HUES6 (cell line): ENCODE measurements around the gene STK32B.

ENCODE experiments used
- H3K27ac ChIP-seq: 2 replicates; pipeline ENCODE4 v1.7.0; 2013; ENCODE audit warnings: low read depth, mild to moderate bottlenecking, low read length, inconsistent platforms
- H3K27me3 ChIP-seq: 2 replicates; pipeline ENCODE4 v1.6.1; 2013; ENCODE audit warnings: low read length; ENCODE audit not compliant: control insufficient read depth, insufficient read depth
- H3K36me3 ChIP-seq: 2 replicates; pipeline ENCODE4 v1.6.1; 2013; ENCODE audit warnings: low read length; ENCODE audit not compliant: control insufficient read depth, insufficient read depth
- H3K4me1 ChIP-seq: 2 replicates; pipeline ENCODE4 v1.6.1; 2013; ENCODE audit warnings: low read length; ENCODE audit not compliant: control insufficient read depth, insufficient read depth
- H3K4me3 ChIP-seq: 2 replicates; pipeline ENCODE4 v1.5.1; 2013; ENCODE audit warnings: low read depth, low read length
- H3K9ac ChIP-seq: one replicate; pipeline ENCODE4 v1.6.1; 2013; ENCODE audit warnings: mild to moderate bottlenecking, low read length
- H3K9me3 ChIP-seq: 2 replicates; pipeline ENCODE4 v1.6.1; 2013; ENCODE audit warnings: low read depth, low read length; ENCODE audit not compliant: control insufficient read depth, insufficient read depth

Gene STK32B

GRCh38 chr4:5098176-5098575 is 46.9 kb downstream of the STK32B start:
- Histone ChIP-seq H3K9ac (no peak overlapping the region), H3K27ac (no peak overlapping the region), H3K27me3 (no peaks in the 10 kb centered on the region), H3K4me3 (no peak overlapping the region), H3K9me3 (peaks cover 4% of the 10 kb centered on the region), H3K36me3 (no peaks in the 10 kb centered on the region), H3K4me1 (no peaks in the 10 kb centered on the region)

- no peaks in the 10 kb centered on the region for H3K27me3 ChIP-seq
- no peak overlapping the region for H3K27ac ChIP-seq
- H3K4me3 ChIP-seq, result no peak overlapping the region
- H3K9me3 ChIP-seq, result peaks cover 4% of the 10 kb centered on the region
- H3K36me3 ChIP-seq, result no peaks in the 10 kb centered on the region
- H3K4me1 ChIP-seq, result no peaks in the 10 kb centered on the region
- H3K9ac ChIP-seq, result no peak overlapping the region
Measured at GRCh38 chr4:5100336-5100735, 49.1 kb downstream of the STK32B start.

DNA sequence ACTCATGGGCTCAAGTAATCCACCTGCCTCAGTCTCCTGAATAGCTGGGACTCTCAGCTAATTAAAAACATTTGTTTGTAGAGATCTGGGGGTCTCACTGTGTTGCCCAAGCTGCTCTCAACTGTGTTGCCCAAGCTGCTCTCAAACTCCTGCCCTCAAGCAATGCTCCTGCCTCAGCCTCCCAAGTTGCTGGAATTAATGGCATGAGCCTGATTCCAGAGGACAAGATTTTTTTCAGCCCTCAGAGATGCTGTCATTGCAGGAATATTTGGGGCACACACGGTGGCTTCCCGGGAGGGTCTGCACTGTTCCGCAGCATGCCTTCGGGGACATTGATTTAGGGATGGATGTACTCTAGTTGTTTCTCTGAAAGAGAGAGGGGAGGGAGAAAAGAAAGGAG is 49.7 kb downstream of the STK32B start:
- Histone ChIP-seq H3K9me3 (peaks cover 4% of the 10 kb centered on the region), H3K4me3 (no peak overlapping the region), H3K4me1 (no peaks in the 10 kb centered on the region), H3K36me3 (no peaks in the 10 kb centered on the region), H3K9ac (no peak overlapping the region), H3K27ac (no peak overlapping the region), H3K27me3 (no peaks in the 10 kb centered on the region)

- H3K27ac ChIP-seq, result no peak overlapping the region
- no peaks in the 10 kb centered on the region for H3K4me1 ChIP-seq
- H3K36me3 ChIP-seq, result no peaks in the 10 kb centered on the region
- no peaks in the 10 kb centered on the region for H3K27me3 ChIP-seq
- H3K4me3 ChIP-seq, result no peak overlapping the region
- peaks cover 4% of the 10 kb centered on the region for H3K9me3 ChIP-seq
- no peak overlapping the region for H3K9ac ChIP-seq
Measured at GRCh38 chr4:5101571-5101970, 50.3 kb downstream of the STK32B start.

GRCh38 chr4:5110901-5111300 is 59.6 kb downstream of the STK32B start:
- no peaks in the 10 kb centered on the region for H3K9me3 ChIP-seq
- H3K4me3 ChIP-seq, result no peak overlapping the region
- no peaks in the 10 kb centered on the region for H3K36me3 ChIP-seq
- no peak overlapping the region for H3K27ac ChIP-seq
- H3K9ac ChIP-seq, result no peak overlapping the region
- H3K27me3 ChIP-seq, result peaks cover 3% of the 10 kb centered on the region; the same call in 1 of the 2 replicates
- peaks cover 4% of the 10 kb centered on the region; the same call in 1 of the 2 replicates for H3K4me1 ChIP-seq

GRCh38 chr4:5112333-5113095 is 61.2 kb downstream of the STK32B start:
- no peaks in the 10 kb centered on the region for H3K36me3 ChIP-seq
- no peaks in the 10 kb centered on the region for H3K9me3 ChIP-seq
- peaks cover 3% of the 10 kb centered on the region; the same call in 1 of the 2 replicates for H3K27me3 ChIP-seq
- no peak overlapping the region for H3K4me3 ChIP-seq
- H3K27ac ChIP-seq, result no peak overlapping the region
- H3K4me1 ChIP-seq, result peaks cover 4% of the 10 kb centered on the region; the same call in 1 of the 2 replicates
- H3K9ac ChIP-seq, result no peak overlapping the region

DNA sequence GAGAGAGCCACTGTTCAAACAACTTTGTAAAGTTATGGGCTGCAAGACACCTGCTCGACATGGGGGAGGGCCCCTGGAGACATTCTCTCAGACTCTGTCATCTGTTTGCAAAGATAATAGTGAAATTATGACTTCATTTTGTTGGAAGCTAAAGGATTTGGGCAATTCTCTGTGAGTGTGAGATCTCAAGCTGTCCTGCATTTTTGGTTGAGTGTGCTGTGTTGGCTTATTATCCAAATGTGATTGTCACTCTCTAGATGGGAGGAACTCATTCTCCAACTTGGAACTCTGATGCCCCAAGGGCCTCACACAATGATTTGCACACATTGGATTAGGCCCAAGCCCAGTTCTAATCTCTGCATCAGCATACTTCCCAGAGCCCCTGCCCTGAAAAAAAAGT is 63.7 kb downstream of the STK32B start:
- peaks cover 4% of the 10 kb centered on the region; the same call in 1 of the 2 replicates for H3K4me1 ChIP-seq
- H3K27me3 ChIP-seq, result peaks cover 3% of the 10 kb centered on the region; the same call in 1 of the 2 replicates
- no peak overlapping the region for H3K27ac ChIP-seq
- H3K9ac ChIP-seq, result no peak overlapping the region
- H3K4me3 ChIP-seq, result no peak overlapping the region
- no peaks in the 10 kb centered on the region for H3K9me3 ChIP-seq
- H3K36me3 ChIP-seq, result no peaks in the 10 kb centered on the region

GRCh38 chr4:5118091-5118786 is 67.0 kb downstream of the STK32B start:
- Histone ChIP-seq H3K4me1 (no peaks in the 10 kb centered on the region), H3K27me3 (peaks cover 3% of the 10 kb centered on the region), H3K9ac (no peak overlapping the region), H3K27ac (no peak overlapping the region), H3K9me3 (no peaks in the 10 kb centered on the region), H3K4me3 (no peak overlapping the region), H3K36me3 (no peaks in the 10 kb centered on the region)

- no peaks in the 10 kb centered on the region for H3K4me1 ChIP-seq
- no peak overlapping the region for H3K27ac ChIP-seq
- peaks cover 3% of the 10 kb centered on the region for H3K27me3 ChIP-seq
- H3K4me3 ChIP-seq, result no peak overlapping the region
- H3K9ac ChIP-seq, result no peak overlapping the region
- H3K36me3 ChIP-seq, result no peaks in the 10 kb centered on the region
- H3K9me3 ChIP-seq, result no peaks in the 10 kb centered on the region
Measured at GRCh38 chr4:5118994-5119835, 67.9 kb downstream of the STK32B start.

DNA sequence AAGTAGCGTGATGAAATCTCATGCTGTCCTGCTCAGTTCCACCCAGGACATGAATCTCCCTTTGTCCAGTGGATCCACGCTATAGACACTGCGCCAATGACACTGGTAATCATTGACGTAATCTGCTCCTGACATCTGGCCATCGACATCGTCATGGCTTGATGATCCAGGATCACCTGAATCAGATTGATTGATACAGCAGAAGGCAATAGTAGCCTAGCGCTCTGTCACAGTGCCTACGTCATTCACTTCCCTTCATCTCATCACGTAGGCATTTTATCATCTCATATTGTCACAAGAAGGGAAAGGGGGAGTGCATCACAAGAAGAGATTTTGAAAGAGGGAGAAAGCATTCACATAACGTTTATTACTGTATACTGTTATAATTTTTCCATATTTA is 68.8 kb downstream of the STK32B start:
- no peaks in the 10 kb centered on the region for H3K36me3 ChIP-seq
- H3K27ac ChIP-seq, result no peak overlapping the region
- H3K9ac ChIP-seq, result no peak overlapping the region
- no peaks in the 10 kb centered on the region for H3K4me1 ChIP-seq
- H3K27me3 ChIP-seq, result no peaks in the 10 kb centered on the region; the same call in 1 of the 2 replicates
- no peaks in the 10 kb centered on the region for H3K9me3 ChIP-seq
- H3K4me3 ChIP-seq, result no peak overlapping the region
